ENCODE results near the gene CBY3.
"Not testable (repeated sequence)": the region's sequence is repeated elsewhere in the genome, so short reads cannot be mapped to it uniquely, and the experiment has no call there.

Gene CBY3

GRCh38 chr5:179680780-179681401 is at the start of gene CBY3:
TSS of gene CBY3 (minus strand) at chr5:179681034. CDS start at chr5:179680918, 116 bp downstream.
- DNase-seq (ENCODE audit: low spot score): no peak

DNA sequence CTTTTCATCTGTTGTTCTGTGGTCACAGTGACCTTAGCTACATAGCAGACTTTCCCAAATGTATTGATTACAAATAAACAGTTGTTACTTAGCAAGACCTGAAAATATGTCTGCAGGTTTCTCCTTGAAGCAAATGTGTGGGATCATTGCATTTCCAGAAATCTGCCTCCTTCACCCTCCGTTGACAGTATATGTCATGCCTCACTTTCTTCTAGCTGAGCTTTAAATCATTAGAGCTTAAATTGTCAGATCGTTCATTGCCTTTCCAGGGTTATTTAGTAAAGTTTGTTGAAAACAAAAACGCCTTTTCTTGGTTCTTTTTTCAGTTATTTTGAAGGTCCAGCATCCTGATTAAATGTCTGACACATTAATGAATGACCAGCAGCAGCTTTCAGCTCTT is 49.5 kb upstream of the CBY3 start:
- no peak for DNase-seq (ENCODE audit: low spot score)

DNA sequence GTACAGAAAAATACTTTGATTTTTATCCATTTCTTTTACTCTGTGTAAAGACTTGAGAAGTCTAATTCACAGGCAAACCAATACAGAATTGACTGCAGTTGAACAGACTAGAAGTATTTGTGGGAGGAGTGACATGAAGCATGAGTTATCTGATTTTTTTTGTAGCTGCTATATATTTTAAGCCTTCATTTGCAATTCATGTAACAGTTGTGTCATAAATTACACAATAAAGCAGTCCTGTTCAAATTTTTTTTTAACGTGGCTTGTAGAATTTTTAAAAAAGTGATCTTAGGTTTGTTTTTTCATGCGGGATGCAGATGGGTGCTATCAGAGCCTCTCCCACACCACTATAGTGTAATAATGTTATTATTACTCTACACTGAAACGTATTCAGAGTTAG is 48.9 kb upstream of the CBY3 start:
- DNase-seq (ENCODE audit: low spot score): no peak

DNA sequence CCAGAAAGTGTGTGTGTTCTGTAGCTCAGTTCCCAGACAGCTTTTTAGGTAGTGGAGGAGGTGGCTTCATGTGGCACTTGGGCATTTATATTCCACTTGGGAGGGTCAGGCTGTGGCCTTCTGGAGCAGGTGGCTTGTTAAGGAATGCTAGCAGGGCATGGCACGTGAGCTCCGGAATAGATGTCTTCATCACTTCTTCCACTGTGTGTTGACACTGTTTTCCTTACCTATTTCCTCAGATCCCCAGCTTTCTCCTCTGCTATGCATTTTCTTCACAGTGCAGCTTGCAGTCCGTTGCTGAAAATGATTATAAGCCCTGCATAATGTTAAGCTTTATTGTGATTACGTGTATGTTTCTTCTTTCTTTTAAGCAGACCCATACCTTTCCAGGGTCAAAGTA is 48.5 kb upstream of the CBY3 start:
- DNase-seq (ENCODE audit: low spot score): no peak

GRCh38 chr5:179727106-179727505 is 46.3 kb upstream of the CBY3 start:
- DNase-seq (ENCODE audit: low spot score): no peak

DNA sequence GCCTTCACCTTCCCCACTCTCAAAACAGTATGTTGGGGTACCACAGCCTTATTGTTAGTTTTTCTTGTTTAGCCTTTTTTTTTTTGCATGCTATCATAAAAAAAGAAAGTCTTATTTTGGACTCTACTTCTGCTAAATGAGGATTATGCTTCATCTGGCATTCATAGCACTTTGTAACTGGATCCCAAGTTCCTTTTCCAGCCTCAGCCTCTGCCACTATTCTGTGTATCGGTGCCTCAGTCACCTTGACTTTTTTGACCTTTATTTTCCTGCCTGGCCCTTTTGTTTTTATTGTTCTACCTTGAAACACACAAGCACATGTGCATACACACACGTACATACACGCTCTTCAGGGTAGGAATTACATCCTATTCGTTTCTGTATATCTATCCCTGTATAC is 43.3 kb upstream of the CBY3 start:
- no peak for DNase-seq (ENCODE audit: low spot score)

DNA sequence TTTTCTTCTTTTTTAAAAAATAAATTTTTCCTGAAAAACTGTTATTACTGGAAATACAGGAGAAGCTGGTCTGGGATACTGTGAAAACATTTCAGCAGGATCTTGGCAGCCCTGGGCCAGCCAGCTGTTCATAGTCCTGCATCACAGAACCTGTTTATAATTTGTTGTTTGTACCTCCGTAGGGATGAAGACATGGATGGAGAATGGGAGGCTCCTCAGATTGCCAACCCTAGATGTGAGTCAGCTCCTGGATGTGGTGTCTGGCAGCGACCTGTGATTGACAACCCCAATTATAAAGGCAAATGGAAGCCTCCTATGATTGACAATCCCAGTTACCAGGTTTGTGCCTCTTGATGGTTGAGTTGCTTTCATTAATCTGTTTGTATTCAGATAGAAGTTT is 39.4 kb upstream of the CBY3 start:
- DNase-seq (ENCODE audit: low spot score): no peak

DNA sequence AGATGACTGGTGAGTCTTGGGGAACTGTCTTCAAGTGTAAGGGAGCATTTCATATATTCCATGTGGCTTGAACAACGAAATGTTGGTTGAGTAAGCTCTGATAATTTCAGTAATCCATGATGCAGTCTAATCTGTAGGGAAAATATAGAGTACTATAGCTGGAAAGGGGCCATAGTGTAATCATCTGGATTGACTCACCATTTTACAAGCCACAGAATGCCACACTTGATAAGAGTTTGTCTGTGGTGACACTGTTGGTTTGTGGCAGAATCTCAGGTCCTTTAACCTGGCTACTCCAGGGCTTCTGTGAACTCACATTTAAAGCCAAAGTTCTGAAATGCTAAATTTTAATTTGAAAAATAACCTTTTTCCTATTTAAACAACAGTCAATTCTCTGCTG is 35.5 kb upstream of the CBY3 start:
- DNase-seq (ENCODE audit: low spot score): no peak

DNA sequence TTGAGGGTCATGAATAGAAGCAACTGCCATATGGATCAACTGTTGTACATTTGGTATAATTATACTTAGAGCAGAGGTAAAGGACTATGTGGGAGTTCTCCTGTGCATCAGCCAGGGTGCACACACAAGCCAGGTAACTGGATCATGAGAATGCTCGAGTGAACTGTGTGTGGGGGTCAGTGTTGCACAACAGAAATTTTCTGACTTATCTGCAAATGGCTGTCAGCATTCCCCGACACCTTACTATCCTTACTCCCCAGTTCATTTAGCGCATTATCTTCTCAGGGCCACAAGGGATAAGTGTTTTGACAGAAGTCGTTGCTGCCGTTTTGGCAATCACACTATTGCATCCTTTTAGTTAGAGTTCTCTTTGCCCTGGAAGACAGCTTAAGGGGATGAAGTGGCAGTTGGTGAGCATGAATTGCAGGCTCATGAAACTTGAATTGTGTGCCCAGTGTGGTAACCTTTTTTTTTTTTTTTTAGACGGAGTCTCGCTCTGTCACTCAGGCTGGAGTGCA is 19.6 kb upstream of the CBY3 start:
- peak; percentile 16 for DNase-seq (ENCODE audit: low spot score)

GRCh38 chr5:179699616-179700237 is 18.9 kb upstream of the CBY3 start:
- peak; percentile 66 for DNase-seq (ENCODE audit: low spot score)

- DNase-seq (ENCODE audit: low spot score): no peak
These were observed 18.2 kb upstream of the CBY3 start, which contains the start of gene CANX for GRCh38 chr5:179698935-179699615. TSS of gene CANX (plus strand) at chr5:179698967. CDS start at chr5:179705682, 6,715 bp downstream.

GRCh38 chr5:179697993-179698934 is 17.4 kb upstream of the CBY3 start:
- DNase-seq (ENCODE audit: low spot score): peak; percentile 98

DNA sequence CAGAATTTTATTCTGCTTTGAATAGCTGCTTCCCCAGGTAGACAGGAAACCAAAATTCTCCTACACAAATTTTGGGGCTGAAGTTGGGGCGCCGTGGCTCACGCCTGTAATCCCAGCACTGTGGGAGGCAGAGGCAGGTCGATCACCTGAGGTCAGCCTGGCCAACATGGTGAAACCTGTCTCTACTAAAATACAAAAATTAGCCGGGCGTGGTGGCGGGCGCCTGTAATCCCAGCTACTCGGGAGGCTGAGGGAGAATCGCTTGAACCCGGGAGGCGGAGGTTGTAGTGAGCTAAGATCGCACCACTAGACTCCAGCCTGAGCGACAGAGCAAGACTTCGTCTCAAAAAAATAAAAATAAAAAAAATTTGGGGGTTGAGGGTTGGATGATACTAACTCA is 16.7 kb upstream of the CBY3 start:
- DNase-seq (ENCODE audit: low spot score): not testable (repeated sequence)

DNA sequence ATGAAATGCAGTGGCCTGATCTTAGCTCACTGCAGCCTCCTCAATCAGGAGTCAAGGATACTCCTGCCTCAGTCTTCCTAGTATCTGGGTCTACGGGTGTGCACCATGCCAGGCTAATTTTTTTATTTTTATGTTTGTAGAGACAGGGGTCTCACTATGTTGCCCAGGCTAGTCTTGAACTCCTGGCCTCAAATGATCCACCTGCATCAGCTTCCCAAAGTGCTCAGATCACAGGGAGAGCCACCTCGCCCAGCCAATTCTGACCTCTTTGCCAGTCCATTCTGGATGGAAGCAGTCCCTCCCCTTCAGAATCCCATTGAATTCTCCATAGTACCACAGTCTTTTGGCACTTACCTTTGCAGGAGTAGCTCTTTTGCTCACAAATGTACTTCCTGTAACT is 16.3 kb upstream of the CBY3 start:
- DNase-seq (ENCODE audit: low spot score): no peak

- DNase-seq (ENCODE audit: low spot score): no peak
These were observed 15.8 kb upstream of the CBY3 start for GRCh38 chr5:179696603-179697002.

DNA sequence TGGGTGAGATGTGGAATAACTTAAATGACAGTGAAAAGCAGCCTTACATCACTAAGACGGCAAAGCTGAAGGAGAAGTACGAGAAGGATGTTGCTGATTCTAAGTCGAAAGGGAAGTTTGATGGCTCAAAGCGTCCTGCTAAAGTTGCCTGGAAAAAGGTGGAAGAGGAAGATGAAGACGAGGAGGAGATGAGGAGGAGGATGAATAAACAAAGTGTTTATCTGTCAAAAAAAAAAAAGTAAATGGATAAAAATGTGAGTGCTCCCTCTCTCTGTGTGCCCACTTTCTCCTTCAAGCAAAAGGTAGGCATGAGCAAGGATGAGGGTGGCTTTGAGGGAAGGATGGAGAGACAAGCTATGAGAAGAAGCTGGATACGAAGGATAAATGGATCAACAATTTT is 13.7 kb upstream of the CBY3 start:
- no peak for DNase-seq (ENCODE audit: low spot score)

DNA sequence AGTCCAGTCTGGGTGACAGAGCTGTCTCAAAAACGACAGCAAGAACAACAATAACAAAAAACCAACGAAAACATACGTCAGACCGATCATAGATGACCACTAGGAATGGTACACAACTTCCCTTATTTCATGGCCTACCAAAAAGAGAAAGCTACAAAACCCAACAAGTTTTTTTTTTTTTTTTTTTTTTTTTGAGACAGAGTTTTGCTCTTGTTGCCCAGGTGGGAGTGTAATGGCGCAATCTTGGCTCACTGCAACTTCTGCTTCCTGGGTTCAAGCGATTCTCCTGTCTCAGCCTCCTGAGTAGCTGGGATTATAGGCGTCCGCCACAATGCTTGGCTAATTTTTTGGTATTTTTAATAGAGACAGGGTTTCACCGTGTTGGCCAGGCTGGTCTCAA is 8.4 kb upstream of the CBY3 start:
- DNase-seq (ENCODE audit: low spot score): not testable (repeated sequence)

DNA sequence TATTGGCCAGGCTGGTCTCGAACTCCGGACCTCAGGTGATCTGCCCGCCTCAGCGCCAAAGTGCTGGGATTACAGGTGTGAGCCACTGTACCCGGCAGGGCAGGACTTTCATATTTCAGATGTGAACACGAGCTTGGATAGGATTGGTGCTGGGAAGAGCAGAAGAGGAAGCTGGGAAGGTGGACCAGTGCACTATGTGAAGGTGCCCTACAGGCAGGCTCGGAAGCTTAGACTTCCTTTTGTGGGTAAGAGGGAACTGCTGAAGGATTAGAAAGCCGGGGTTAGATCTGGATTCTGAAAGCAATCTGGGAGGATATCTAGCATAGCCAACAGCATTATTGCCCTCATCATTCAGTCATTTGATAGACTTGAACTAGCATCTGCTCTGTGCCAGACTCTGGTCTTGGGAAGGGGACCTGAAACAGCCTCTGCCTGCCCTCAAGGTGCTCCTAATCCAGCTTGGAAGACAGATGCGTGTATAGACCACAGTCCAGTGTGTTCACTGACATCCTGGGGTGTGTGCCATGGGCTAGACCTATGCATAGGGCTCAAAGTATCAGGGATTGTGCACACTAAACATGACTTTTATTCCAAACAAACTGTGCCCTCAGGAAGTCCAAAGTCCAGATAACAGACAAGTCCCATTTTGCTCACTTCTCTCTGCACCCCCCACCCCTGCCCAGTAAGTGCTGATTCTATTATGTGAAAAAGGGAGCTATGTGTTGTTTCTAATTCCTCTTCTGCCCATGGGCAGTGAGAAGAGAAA is 637 bp downstream of the CBY3 start:
- DNase-seq (ENCODE audit: low spot score): no peak

DNA sequence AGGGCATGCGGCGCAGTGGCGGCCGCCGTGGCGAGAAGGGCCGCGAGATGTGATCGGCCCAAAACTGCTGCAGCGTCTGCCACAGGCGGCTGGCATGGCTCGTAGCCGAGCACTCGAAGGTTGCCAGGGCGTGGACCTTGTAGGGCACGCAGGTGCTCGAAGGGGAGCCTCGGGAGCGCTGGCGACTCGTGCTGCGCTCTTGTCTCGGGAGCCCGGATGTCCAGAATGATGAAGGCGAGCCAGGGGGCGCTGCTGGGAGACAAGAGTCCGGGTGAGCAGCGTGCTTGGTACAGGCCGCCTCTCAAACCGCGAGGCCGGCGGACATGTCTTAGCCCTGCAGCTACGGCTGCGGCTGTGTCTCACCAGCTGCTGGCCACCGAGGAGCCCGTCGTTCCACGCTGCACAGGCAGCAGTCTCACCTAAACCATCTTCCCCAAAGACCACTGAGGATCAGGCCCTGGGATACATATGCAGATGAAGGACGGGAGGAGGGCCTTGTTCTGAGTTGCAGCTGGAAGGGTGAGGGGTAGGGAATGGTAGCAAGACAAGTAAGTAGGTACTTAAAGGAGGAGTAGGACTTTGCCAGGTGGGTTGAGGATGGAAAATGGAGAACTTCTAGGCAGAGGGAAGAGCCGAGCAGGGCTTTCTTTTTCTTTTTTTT is 1.7 kb downstream of the CBY3 start:
- DNase-seq (ENCODE audit: low spot score): peak; percentile 52

DNA sequence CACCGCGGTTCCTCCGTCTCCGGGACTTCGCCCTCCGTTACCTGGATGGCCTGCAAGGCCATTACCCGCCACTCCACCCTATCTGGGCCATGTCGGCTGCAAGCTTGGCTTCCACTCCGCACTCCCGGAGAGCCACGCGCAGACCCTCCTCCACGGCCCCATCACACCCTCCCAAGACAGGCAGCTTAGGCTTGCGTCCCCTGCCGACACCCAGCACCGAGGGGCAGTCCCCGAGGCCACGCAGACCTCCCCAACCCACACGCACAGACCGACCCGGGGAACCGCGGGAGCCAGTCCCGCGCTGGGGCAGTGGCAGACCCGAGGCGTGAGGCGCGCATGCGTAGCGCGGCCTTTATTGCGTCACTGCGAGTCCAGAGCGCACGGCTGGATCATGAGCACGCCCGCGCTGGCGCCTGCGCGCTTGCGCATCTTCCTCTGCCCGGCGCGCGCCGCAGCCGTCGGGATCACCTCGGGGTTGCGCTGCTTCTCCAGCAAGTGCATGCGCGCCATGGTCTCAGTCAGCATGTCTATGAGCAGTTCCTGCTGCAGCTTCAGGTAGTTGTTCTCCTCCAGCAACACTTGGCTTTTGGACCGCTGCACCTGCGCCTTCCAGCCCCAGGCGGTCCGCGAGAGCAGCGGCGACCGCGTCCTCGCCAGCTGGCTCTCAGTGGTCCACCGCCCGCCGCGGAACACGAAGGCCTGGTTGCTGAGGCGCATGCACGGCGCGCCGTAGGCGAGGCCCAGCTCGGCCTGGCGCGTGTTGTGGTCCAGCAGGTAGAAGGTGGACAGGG is 2.4 kb downstream of the CBY3 start:
- DNase-seq (ENCODE audit: low spot score): peak; percentile 97
